Endothelial cell of umbilical vein (primary cell): Measurements from ENCODE around the gene CARMIL3. TPM values are rescaled to one million over a fixed set of nuclear protein-coding genes. Genes with fewer than 3 reads are reported as not detected.
"Not testable (repeated sequence)": the region's sequence is repeated elsewhere in the genome, so short reads cannot be mapped to it uniquely, and the experiment has no call there.

Experiments used
- BruUV-seq: library from RNA; stranded (reverse); fragments of 400-500 nt; replicated peaks from 2 replicates; lab custom pipeline; 2021; lab: Mats Ljungman, UMichigan
- CTCF ChIA-PET: fragments of 300-600, 350-600 bp; sonication (Branson Sonifier 250); formaldehyde crosslinking; loops from one replicate; lab custom pipeline; 2021; ENCODE audit warnings: antibody characterized with exemption, inconsistent platforms; lab: Charles Lee
- POLR2A ChIA-PET: fragments of 300-600, 350-600 bp; sonication (Branson Sonifier 250); formaldehyde crosslinking; loops from one replicate; lab custom pipeline; 2021; ENCODE audit warnings: antibody characterized with exemption, inconsistent platforms; lab: Charles Lee
- DNase-seq: peaks from one replicate; pipeline ENCODE4 v3.0.0-alpha.2; 2011; ENCODE audit warnings: low read depth, low spot score
- FAIRE-seq: peaks from 2 replicates; lab custom pipeline; 2011; peaks lifted over from hg19 to GRCh38; lab: Jason Lieb, UNC
- H2AFZ ChIP-seq: 2 replicates; pipeline ENCODE4 v1.6.0; 2012; ENCODE audit warnings: low read depth, low read length, control low read depth, inconsistent platforms
- H3K27ac ChIP-seq: 2 replicates; pipeline ENCODE4 v1.5.1; 2011; ENCODE audit warnings: low read depth, mild to moderate bottlenecking, control low read depth, low read length, moderate library complexity; ENCODE audit not compliant: insufficient read depth
- H3K27me3 ChIP-seq, 2 experiments: 2 replicates each; pipeline versions ENCODE4 v1.6.0 to v1.6.1; 2011; ENCODE audit warnings: low read length in 2 of 2, mixed read lengths in 1 of 2; ENCODE audit not compliant: control insufficient read depth in 2 of 2, insufficient read depth in 2 of 2
- H3K36me3 ChIP-seq, 2 experiments: 2 replicates in 1 of 2; 3 replicates in 1 of 2; pipeline ENCODE4 v1.5.1; 2011; ENCODE audit warnings: low read length in 2 of 2, mild to moderate bottlenecking in 1 of 2, moderate library complexity in 1 of 2; ENCODE audit not compliant: control insufficient read depth in 2 of 2, insufficient read depth in 2 of 2; ENCODE audit errors: extremely low read depth in 1 of 2
- H3K4me1 ChIP-seq: 3 replicates; pipeline ENCODE4 v1.5.1; 2011; ENCODE audit warnings: mild to moderate bottlenecking, low read length; ENCODE audit not compliant: control insufficient read depth, insufficient read depth; ENCODE audit errors: extremely low read depth
- H3K4me2 ChIP-seq: 2 replicates; pipeline ENCODE4 v1.6.1; 2011; ENCODE audit warnings: low read length, control low read depth, mixed read lengths; ENCODE audit not compliant: insufficient read depth
- H3K4me3 ChIP-seq, 3 experiments: fragments of 200-600 bp in 1 of 3; sonication (generic), shearing (Covaris generic) in 1 of 3; replicated peaks in 1 of 3; 2 replicates each; pipeline ENCODE4 v1.5.1; 2011 to 2016; ENCODE audit warnings: control low read depth in 3 of 3, low read length in 3 of 3, mild to moderate bottlenecking in 2 of 3, inconsistent platforms in 1 of 3, low read depth in 1 of 3, moderate library complexity in 1 of 3; ENCODE audit not compliant: insufficient read depth in 1 of 3
- H3K79me2 ChIP-seq: 2 replicates; pipeline ENCODE4 v1.6.0; 2012; ENCODE audit warnings: low read length, inconsistent platforms; ENCODE audit not compliant: control insufficient read depth, insufficient read depth
- H3K9ac ChIP-seq: replicated peaks from 2 replicates; pipeline ENCODE3; 2011; ENCODE audit warnings: low read length, control low read depth; ENCODE audit not compliant: insufficient read depth; ENCODE audit errors: extremely low read depth
- H3K9me1 ChIP-seq: replicated peaks from 3 replicates; pipeline ENCODE4 v1.6.0; 2011; ENCODE audit warnings: mild to moderate bottlenecking, low read length; ENCODE audit not compliant: control insufficient read depth, insufficient read depth; ENCODE audit errors: extremely low read depth
- H3K9me3 ChIP-seq: replicated peaks from 2 replicates; pipeline ENCODE4 v1.5.1; 2012; ENCODE audit warnings: low read length, inconsistent platforms; ENCODE audit not compliant: control insufficient read depth, insufficient read depth
- H4K20me1 ChIP-seq: replicated peaks from 2 replicates; pipeline ENCODE3; 2011; ENCODE audit warnings: mild to moderate bottlenecking, low read length; ENCODE audit not compliant: control insufficient read depth, insufficient read depth; ENCODE audit errors: extremely low read depth
- CTCF ChIP-seq, 2 donors: IDR thresholded peaks; 1 replicate in 1 of 2; 2 replicates in 1 of 2; pipeline ENCODE4 v1.5.1; 2011; ENCODE audit warnings: low read length in 2 of 2, mild to moderate bottlenecking in 2 of 2, moderate library complexity in 2 of 2, control low read depth in 1 of 2, inconsistent platforms in 1 of 2, low read depth in 1 of 2; ENCODE audit not compliant: insufficient read depth in 1 of 2; ENCODE audit errors: extremely low read depth in 1 of 2
- MYC ChIP-seq: IDR thresholded peaks from one replicate; pipeline ENCODE4 v1.6.1; 2011; ENCODE audit warnings: mild to moderate bottlenecking, low read depth, low read length
- POLR2A ChIP-seq: IDR thresholded peaks from 2 replicates; pipeline ENCODE4 v1.6.1; 2012; ENCODE audit warnings: low read depth, mild to moderate bottlenecking, control low read depth, low read length
- POLR2AphosphoS5 ChIP-seq: IDR thresholded peaks from 2 replicates; pipeline ENCODE4 v1.6.1; 2012; ENCODE audit warnings: low read depth, mild to moderate bottlenecking, control low read depth, low read length, moderate library complexity; ENCODE audit not compliant: insufficient read depth
- dilution Hi-C: fragments of 300-500 bp; cut with MboI; formaldehyde crosslinking; loops from one replicate; pipeline ENCODE4 v1.15.0; 2019; ENCODE audit warnings: low sequenced_read_pairs; ENCODE audit not compliant: extremely low pct_ligation_motif_present
- intact Hi-C: fragments of 100-400 bp; cut with micrococcal nuclease; formaldehyde crosslinking; loops from one replicate; pipeline ENCODE4 v1.10.0; 2022
- polyA plus RNA-seq, 4 experiments: library from polyadenylated mRNA; depleted of rRNA in 3 of 4; stranded (reverse) in 3 of 4; unstranded in 1 of 4; fragments of >200 nt; gene quantifications; 2 replicates each; pipeline versions ENCODE4 v1.2.1 to v1.2.3, GENCODE V29; 2011 to 2012; ENCODE audit warnings: missing spikeins in 1 of 4
- total RNA-seq: library from RNA; stranded (reverse); gene quantifications from 2 replicates; pipeline ENCODE4 v1.2.3, GENCODE V29; 2021

The CARMIL3 gene
- total and polyA plus RNA-seq, 2 donors (not counting 3 experiments of a cell fraction or from before 2014, with no cell fraction given): 0.03 TPM; not detected in 1

GRCh38 chr14:24013654-24014514 lies 37.9 kb upstream of the CARMIL3 start:
- DNase-seq (peak; percentile 82), FAIRE-seq (peak; percentile 74)
- Histone ChIP-seq H2AFZ (no peak overlapping the region), H3K4me3 (no peak overlapping the region), H3K79me2 (no peaks in the 10 kb centered on the region), H3K27me3 (peaks cover 0 to 2% of the 10 kb centered on the region in 2 experiments), H3K9ac (no peak overlapping the region), H3K4me2 (no peak overlapping the region), H3K27ac (no peak overlapping the region), H3K4me1 (peaks cover 3% of the 10 kb centered on the region), H3K9me1 (no peaks in the 10 kb centered on the region), H4K20me1 (no peaks in the 10 kb centered on the region), H3K36me3 (no peaks in the 10 kb centered on the region), H3K9me3 (no peaks in the 10 kb centered on the region)
- no TSS peak for BruUV-seq
- ChIA-PET POLR2A (no interaction called here), CTCF (interaction anchor here (0.8 to 1.0 kb wide), 3 partner anchors 45 to 284 kb away, joined by 3 to 4 read pairs (median 3); no protein-coding TSS in a partner anchor)
- no peak for TF ChIP-seq POLR2AphosphoS5
- no peak for TF ChIP-seq MYC
- peak; percentile 64 to 72 for TF ChIP-seq CTCF (IDR thresholded peaks at IDR 0.05; ENCODE audit: extremely low read depth in 1 of 2, insufficient read depth in 1 of 2, low read depth in 1 of 2, low read length in 2 of 2)
- no peak for TF ChIP-seq POLR2A
- dilution Hi-C loops (no loop called here), intact Hi-C loops (loop anchor here (1.0 to 2.0 kb wide), 8 partner anchors 22 to 228 kb away; partner anchors contain the start of genes IRF9, PCK2 and TINF2)

- H3K36me3 ChIP-seq, H3K4me2 ChIP-seq, dilution Hi-C loops, H3K79me2 ChIP-seq, H3K9me3 ChIP-seq, POLR2A ChIA-PET, H3K27me3 ChIP-seq, H4K20me1 ChIP-seq, H2AFZ ChIP-seq, H3K4me1 ChIP-seq, H3K9me1 ChIP-seq, DNase-seq, H3K27ac ChIP-seq, H3K4me3 ChIP-seq, H3K9ac ChIP-seq, BruUV-seq, FAIRE-seq: not testable (repeated sequence)
- CTCF ChIA-PET: interaction anchor here (0.8 to 1.2 kb wide), 3 partner anchors 41 to 43 kb away, joined by 3 read pairs; no protein-coding TSS in a partner anchor
- intact Hi-C loops: loop anchor here (2.0 kb wide), 1 partner anchor 145 kb away; the partner anchor contains the start of gene IRF9
These were observed 36.1 kb upstream of the CARMIL3 start for GRCh38 chr14:24015745-24016144.

- H3K9me3 ChIP-seq, H3K4me2 ChIP-seq, H4K20me1 ChIP-seq, H2AFZ ChIP-seq, H3K36me3 ChIP-seq, FAIRE-seq, H3K27ac ChIP-seq, BruUV-seq, dilution Hi-C loops, CTCF ChIA-PET, H3K4me3 ChIP-seq, POLR2A ChIA-PET, DNase-seq, H3K79me2 ChIP-seq, H3K27me3 ChIP-seq, H3K9ac ChIP-seq, H3K9me1 ChIP-seq, H3K4me1 ChIP-seq, intact Hi-C loops: not testable (repeated sequence)
These were observed 32.8 kb upstream of the CARMIL3 start for GRCh38 chr14:24018978-24019377.
